Stomach (tissue), 4 donors: ENCODE measurements around the gene USP9X.

Source experiments
- CTCF ChIP-seq, 7 experiments: fragments of 450-650 bp in 4 of 7; fragments of 200-600 bp in 3 of 7; sonication (generic) in 3 of 7; IDR thresholded peaks; one replicate each; pipeline ENCODE4 v1.5.1; 2016 to 2019; ENCODE audit warnings: antibody characterized with exemption in 7 of 7, control low read depth in 2 of 7, mild to moderate bottlenecking in 1 of 7
- EP300 ChIP-seq: sonication (generic); formaldehyde crosslinking; IDR thresholded peaks from one replicate; pipeline ENCODE4 v1.6.1; 2017; ENCODE audit warnings: antibody characterized with exemption
- POLR2A ChIP-seq, 4 donors: fragments of 450-650 bp; IDR thresholded peaks; one replicate each; pipeline ENCODE4 v1.6.1; 2016; ENCODE audit warnings: antibody characterized with exemption in 4 of 4, control low read depth in 2 of 4, mild to moderate bottlenecking in 1 of 4, moderate library complexity in 1 of 4
- POLR2AphosphoS5 ChIP-seq, 3 donors: sonication (generic); formaldehyde crosslinking; IDR thresholded peaks; one replicate each; pipeline ENCODE4 v1.6.1; 2016; ENCODE audit warnings: antibody characterized with exemption in 3 of 3

GRCh38 chrX:41090568-41091238, 5.5 kb downstream of the USP9X start:
- TF ChIP-seq POLR2AphosphoS5 (IDR thresholded peaks at IDR 0.05): no peak
- no peak for TF ChIP-seq CTCF (IDR thresholded peaks at IDR 0.05)
- no peak for TF ChIP-seq POLR2A (IDR thresholded peaks at IDR 0.05)
- TF ChIP-seq EP300: no peak
